ENCODE results near the gene DEDD2. TPM values are rescaled to one million over a fixed set of nuclear protein-coding genes. Genes with fewer than 3 reads are reported as not detected.
A peak's percentile ranks its signal among the peaks of the same experiment; 100 is the strongest.

The DEDD2 gene
- total RNA-seq, 1 experiment from 2014 or later = 34.4 TPM

GRCh38 chr19:42188665-42189064, 28.8 kb downstream of the DEDD2 start:
- no peaks in the 10 kb centered on the region for H3K9me2 ChIP-seq (replicated peaks; ENCODE audit: low read length)
- H3K4me2 ChIP-seq (ENCODE audit: low read length) = no peak overlapping the region
- H2AFZ ChIP-seq (ENCODE audit: low read length) = no peak overlapping the region
- intact Hi-C loops (cut with micrococcal nuclease) = no loop called here
- H3K27ac ChIP-seq (ENCODE audit: low read length) = no peak overlapping the region
- no peaks in the 10 kb centered on the region for H3K79me2 ChIP-seq (ENCODE audit: low read length)
- no peaks in the 10 kb centered on the region for H4K20me1 ChIP-seq (ENCODE audit: low read length)
- no peaks in the 10 kb centered on the region for H3K9me3 ChIP-seq (ENCODE audit: low read length)
- peaks cover 28% of the 10 kb centered on the region for H3K4me1 ChIP-seq (ENCODE audit: insufficient read depth, low read length)
- no TSS peak for BruUV-seq (replicated peaks)
- H3K4me3 ChIP-seq (ENCODE audit: low read length) = no peak overlapping the region
- no peaks in the 10 kb centered on the region for H3F3A ChIP-seq (ENCODE audit: low read length, unreplicated experiment)
- H3K27me3 ChIP-seq (ENCODE audit: low read length) = no peaks in the 10 kb centered on the region
- no peak overlapping the region for H3K9ac ChIP-seq (ENCODE audit: low read length)
- DNase-seq (no peak), ATAC-seq (no peak)
- TF ChIP-seq CTCF (conservative IDR thresholded peaks at IDR 0.05; ENCODE audit: low read depth, low read length) (no peak), EZH2phosphoT487 (IDR thresholded peaks at IDR 0.05; ENCODE audit: borderline replicate concordance, low read length) (no peak), EZH2 (IDR thresholded peaks at IDR 0.05; ENCODE audit: low read length, unreplicated experiment) (no peak)
- H3K36me3 ChIP-seq (ENCODE audit: low read depth, low read length) = no peaks in the 10 kb centered on the region
- ChIA-PET POLR2A (ENCODE audit: unreplicated experiment) (no interaction called here), CTCF (no interaction called here)

GRCh38 chr19:42185277-42185676, 32.2 kb downstream of the DEDD2 start:
- DNase-seq = no peak
- ATAC-seq = no peak
- no peak overlapping the region for H3K4me2 ChIP-seq (ENCODE audit: low read length)
- no peak overlapping the region for H3K4me3 ChIP-seq (ENCODE audit: low read length)
- intact Hi-C loops (cut with micrococcal nuclease) = no loop called here
- no peaks in the 10 kb centered on the region for H3K79me2 ChIP-seq (ENCODE audit: low read length)
- no peaks in the 10 kb centered on the region for H3F3A ChIP-seq (ENCODE audit: low read length, unreplicated experiment)
- BruUV-seq (replicated peaks) = no TSS peak
- CTCF ChIA-PET = interaction anchor here (0.9 to 1.0 kb wide), 2 partner anchors 13 to 52 kb away, joined by 3 read pairs; no protein-coding TSS in a partner anchor
- H3K9ac ChIP-seq (ENCODE audit: low read length) = no peak overlapping the region
- H3K9me3 ChIP-seq (ENCODE audit: low read length) = no peaks in the 10 kb centered on the region
- no peaks in the 10 kb centered on the region for H4K20me1 ChIP-seq (ENCODE audit: low read length)
- POLR2A ChIA-PET (ENCODE audit: unreplicated experiment) = no interaction called here
- no peak overlapping the region for H2AFZ ChIP-seq (ENCODE audit: low read length)
- H3K27ac ChIP-seq (ENCODE audit: low read length) = no peak overlapping the region
- TF ChIP-seq EZH2 (IDR thresholded peaks at IDR 0.05; ENCODE audit: low read length, unreplicated experiment) = no peak
- TF ChIP-seq CTCF (conservative IDR thresholded peaks at IDR 0.05; ENCODE audit: low read depth, low read length) = no peak
- TF ChIP-seq EZH2phosphoT487 (IDR thresholded peaks at IDR 0.05; ENCODE audit: borderline replicate concordance, low read length) = no peak
- H3K9me2 ChIP-seq (replicated peaks; ENCODE audit: low read length) = no peaks in the 10 kb centered on the region
- H3K27me3 ChIP-seq (ENCODE audit: low read length) = no peaks in the 10 kb centered on the region
- H3K36me3 ChIP-seq (ENCODE audit: low read depth, low read length) = no peaks in the 10 kb centered on the region
- H3K4me1 ChIP-seq (ENCODE audit: insufficient read depth, low read length) = peaks cover 5% of the 10 kb centered on the region; the same call in 1 of the 2 replicates

- H3K27ac ChIP-seq (ENCODE audit: low read length) = no peak overlapping the region
- no peak for TF ChIP-seq EZH2phosphoT487 (IDR thresholded peaks at IDR 0.05; ENCODE audit: borderline replicate concordance, low read length)
- TF ChIP-seq EZH2 (IDR thresholded peaks at IDR 0.05; ENCODE audit: low read length, unreplicated experiment) = no peak
- TF ChIP-seq CTCF (conservative IDR thresholded peaks at IDR 0.05; ENCODE audit: low read depth, low read length) = peak; percentile 86
- no peak overlapping the region for H3K4me3 ChIP-seq (ENCODE audit: low read length)
- H3K36me3 ChIP-seq (ENCODE audit: low read depth, low read length) = no peaks in the 10 kb centered on the region
- intact Hi-C loops (cut with micrococcal nuclease) = loop anchor here (1.0 kb wide), 1 partner anchor 51 kb away; no protein-coding TSS in a partner anchor
- H3K4me1 ChIP-seq (ENCODE audit: insufficient read depth, low read length) = peaks cover 5% of the 10 kb centered on the region; the same call in 1 of the 2 replicates
- H3F3A ChIP-seq (ENCODE audit: low read length, unreplicated experiment) = no peaks in the 10 kb centered on the region
- ChIA-PET CTCF (interaction anchor here (0.9 to 1.0 kb wide), 2 partner anchors 12 to 52 kb away, joined by 3 read pairs; no protein-coding TSS in a partner anchor), POLR2A (ENCODE audit: unreplicated experiment) (no interaction called here)
- no peaks in the 10 kb centered on the region for H3K9me2 ChIP-seq (replicated peaks; ENCODE audit: low read length)
- ATAC-seq (peak; percentile 90), DNase-seq (peak; percentile 79)
- peaks cover 7% of the 10 kb centered on the region; the same call in 1 of the 2 replicates for H3K27me3 ChIP-seq (ENCODE audit: low read length)
- H3K79me2 ChIP-seq (ENCODE audit: low read length) = no peaks in the 10 kb centered on the region
- no TSS peak for BruUV-seq (replicated peaks)
- no peaks in the 10 kb centered on the region for H3K9me3 ChIP-seq (ENCODE audit: low read length)
- no peak overlapping the region for H2AFZ ChIP-seq (ENCODE audit: low read length)
- no peak overlapping the region for H3K4me2 ChIP-seq (ENCODE audit: low read length)
- no peaks in the 10 kb centered on the region for H4K20me1 ChIP-seq (ENCODE audit: low read length)
- H3K9ac ChIP-seq (ENCODE audit: low read length) = no peak overlapping the region
These were observed 33.0 kb downstream of the DEDD2 start for GRCh38 chr19:42184401-42184861.
